Neural crest cell (in vitro differentiated cells): ENCODE results near the gene FMN1. TPM values are rescaled to one million over a fixed set of nuclear protein-coding genes. Genes with fewer than 3 reads are reported as not detected.

ENCODE experiments used
- DNase-seq: peaks from one replicate; pipeline ENCODE4 v3.0.0; 2021; ENCODE audit warnings: low read depth, mixed read lengths, low spot score
- H3K27ac Mint-ChIP-seq: one replicate; pipeline ENCODE4 v1.8.0; 2021; ENCODE audit warnings: mild to moderate bottlenecking, mixed read lengths; ENCODE audit not compliant: unreplicated experiment
- H3K27me3 Mint-ChIP-seq: 2 replicates; pipeline ENCODE4 v1.8.0; 2021; ENCODE audit warnings: low read depth, mild to moderate bottlenecking, mixed read lengths
- H3K36me3 Mint-ChIP-seq: 2 replicates; pipeline ENCODE4 v1.8.0; 2021; ENCODE audit warnings: low read depth, mild to moderate bottlenecking, mixed read lengths
- H3K4me1 Mint-ChIP-seq: 2 replicates; pipeline ENCODE4 v1.8.0; 2021; ENCODE audit warnings: mixed read lengths
- H3K4me3 Mint-ChIP-seq: one replicate; pipeline ENCODE4 v1.8.0; 2021; ENCODE audit warnings: mild to moderate bottlenecking, mixed read lengths
- H3K9me3 Mint-ChIP-seq: 2 replicates; pipeline ENCODE4 v1.8.0; 2021; ENCODE audit warnings: mixed read lengths
- total RNA-seq: library from RNA; stranded (reverse); gene quantifications from 2 replicates; pipeline ENCODE4 v1.2.1, GENCODE V29; 2021
- TF ChIP-seq, protein P1 (sequence below): fragments of 200-600 bp; sonication (generic); conservative IDR thresholded peaks from 2 replicates; pipeline ENCODE4 v1.5.0; 2021; ENCODE audit warnings: antibody characterized with exemption, mild to moderate bottlenecking

The FMN1 gene
- total RNA-seq, 1 donor from 2014 or later: 0.70 TPM

DNA sequence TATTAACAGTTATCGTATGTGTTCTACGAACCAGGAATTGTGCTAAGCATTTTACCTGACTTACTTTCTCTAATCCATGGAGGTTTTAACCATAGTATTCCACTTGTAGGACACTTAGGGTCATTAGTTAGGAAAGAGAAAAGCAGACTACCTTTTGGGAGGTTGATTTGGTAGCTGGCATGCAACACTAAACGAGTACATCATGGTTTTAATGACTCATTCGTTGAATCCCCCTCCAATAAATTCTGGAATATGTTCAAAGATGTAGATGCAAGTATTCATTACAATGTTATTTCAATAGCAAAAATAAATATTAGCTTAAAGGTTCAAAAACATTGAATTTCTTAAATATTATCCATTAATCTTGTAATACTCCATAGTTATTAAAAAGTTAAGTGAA, 162.5 kb downstream of the FMN1 start:
- no peak for DNase-seq
- H3K9me3 Mint-ChIP-seq: peaks cover 13% of the 10 kb centered on the region
- no peaks in the 10 kb centered on the region for H3K27me3 Mint-ChIP-seq
- H3K36me3 Mint-ChIP-seq: peaks cover 2% of the 10 kb centered on the region
- no peak overlapping the region for H3K27ac Mint-ChIP-seq
- TF ChIP-seq, protein P1, sequence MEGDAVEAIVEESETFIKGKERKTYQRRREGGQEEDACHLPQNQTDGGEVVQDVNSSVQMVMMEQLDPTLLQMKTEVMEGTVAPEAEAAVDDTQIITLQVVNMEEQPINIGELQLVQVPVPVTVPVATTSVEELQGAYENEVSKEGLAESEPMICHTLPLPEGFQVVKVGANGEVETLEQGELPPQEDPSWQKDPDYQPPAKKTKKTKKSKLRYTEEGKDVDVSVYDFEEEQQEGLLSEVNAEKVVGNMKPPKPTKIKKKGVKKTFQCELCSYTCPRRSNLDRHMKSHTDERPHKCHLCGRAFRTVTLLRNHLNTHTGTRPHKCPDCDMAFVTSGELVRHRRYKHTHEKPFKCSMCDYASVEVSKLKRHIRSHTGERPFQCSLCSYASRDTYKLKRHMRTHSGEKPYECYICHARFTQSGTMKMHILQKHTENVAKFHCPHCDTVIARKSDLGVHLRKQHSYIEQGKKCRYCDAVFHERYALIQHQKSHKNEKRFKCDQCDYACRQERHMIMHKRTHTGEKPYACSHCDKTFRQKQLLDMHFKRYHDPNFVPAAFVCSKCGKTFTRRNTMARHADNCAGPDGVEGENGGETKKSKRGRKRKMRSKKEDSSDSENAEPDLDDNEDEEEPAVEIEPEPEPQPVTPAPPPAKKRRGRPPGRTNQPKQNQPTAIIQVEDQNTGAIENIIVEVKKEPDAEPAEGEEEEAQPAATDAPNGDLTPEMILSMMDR: no peak
- no peak overlapping the region for H3K4me3 Mint-ChIP-seq
- H3K4me1 Mint-ChIP-seq: no peaks in the 10 kb centered on the region

DNA sequence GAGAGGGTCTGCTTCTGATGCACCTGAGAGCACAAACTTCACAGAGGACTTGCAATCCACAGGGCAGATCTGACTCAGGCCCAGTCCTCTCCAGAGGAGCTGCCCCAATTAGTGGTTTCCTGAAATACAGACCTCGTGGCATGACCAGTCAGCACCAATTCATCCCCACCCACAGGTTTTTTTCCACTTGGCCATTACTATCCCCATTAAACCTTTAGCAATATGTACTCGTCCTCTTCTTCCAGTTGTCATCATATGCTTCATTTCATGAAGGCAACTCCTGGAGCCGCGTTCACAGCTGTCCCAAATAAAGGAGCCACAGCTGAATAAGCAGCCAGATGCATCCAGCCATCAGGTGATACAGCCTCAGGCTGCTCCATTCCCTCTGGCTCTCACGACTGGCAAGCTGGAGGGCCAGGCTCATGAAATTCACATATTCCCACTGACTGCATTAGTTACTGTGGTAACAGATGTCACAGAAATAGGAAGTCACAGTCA, 163.1 kb downstream of the FMN1 start:
- no peak for DNase-seq
- Mint-ChIP-seq H3K27me3 (no peaks in the 10 kb centered on the region), H3K9me3 (peaks cover 13% of the 10 kb centered on the region), H3K36me3 (peaks cover 2% of the 10 kb centered on the region), H3K4me3 (no peak overlapping the region), H3K27ac (no peak overlapping the region), H3K4me1 (no peaks in the 10 kb centered on the region)
- TF ChIP-seq, protein P1: no peak

DNA sequence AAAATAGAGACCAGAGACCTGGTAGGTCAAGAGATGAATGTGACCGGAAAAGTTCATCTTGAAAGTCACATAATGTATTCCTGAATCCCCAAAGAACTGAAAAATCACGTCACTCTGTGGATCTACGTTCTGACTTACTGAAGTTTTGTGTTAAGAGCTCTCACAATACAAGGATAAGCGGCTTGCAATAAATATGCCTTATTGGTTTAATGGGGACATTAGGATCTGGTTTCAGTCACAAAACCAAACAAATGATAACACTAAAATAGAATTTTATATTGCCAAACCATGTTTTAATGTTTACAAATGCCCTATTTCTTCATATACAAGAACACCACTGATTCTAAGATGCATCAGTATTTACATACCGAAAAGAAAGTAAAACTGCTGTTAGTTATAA, 164.2 kb downstream of the FMN1 start:
- no peaks in the 10 kb centered on the region for H3K4me1 Mint-ChIP-seq
- peaks cover 2% of the 10 kb centered on the region for H3K36me3 Mint-ChIP-seq
- no peak overlapping the region for H3K4me3 Mint-ChIP-seq
- H3K27me3 Mint-ChIP-seq: no peaks in the 10 kb centered on the region
- H3K9me3 Mint-ChIP-seq: peaks cover 13% of the 10 kb centered on the region
- H3K27ac Mint-ChIP-seq: no peak overlapping the region
- no peak for DNase-seq
- TF ChIP-seq, protein P1: no peak

DNA sequence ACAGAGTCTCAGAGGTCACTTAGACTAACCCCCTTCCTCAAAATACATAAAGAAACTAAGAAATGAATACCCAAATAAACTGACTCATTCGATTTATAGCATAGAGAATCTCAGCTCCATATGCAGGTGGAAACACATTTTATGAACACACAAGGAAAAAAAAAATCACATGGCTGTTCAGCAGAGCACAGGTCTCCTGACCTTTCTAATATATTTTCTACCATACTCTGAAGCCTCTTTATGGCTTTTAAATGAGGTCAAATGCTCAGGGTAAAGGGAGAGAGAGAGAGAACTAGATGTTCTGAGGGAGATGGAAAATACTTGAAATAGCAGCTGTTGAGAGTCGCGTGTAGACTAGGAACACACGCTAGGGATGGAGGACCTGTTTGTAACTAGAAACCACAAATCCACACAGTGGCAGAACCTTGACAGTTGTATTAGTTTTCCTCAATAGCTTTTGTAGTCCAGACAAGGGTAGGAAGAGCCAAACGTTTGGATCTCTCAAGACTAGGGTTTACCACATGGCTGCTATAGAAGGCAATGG, 165.3 kb downstream of the FMN1 start:
- TF ChIP-seq, protein P1: no peak
- H3K4me3 Mint-ChIP-seq: no peak overlapping the region
- H3K27ac Mint-ChIP-seq: no peak overlapping the region
- no peak for DNase-seq
- H3K4me1 Mint-ChIP-seq: no peaks in the 10 kb centered on the region
- H3K36me3 Mint-ChIP-seq: peaks cover 2% of the 10 kb centered on the region
- no peaks in the 10 kb centered on the region for H3K27me3 Mint-ChIP-seq
- peaks cover 10% of the 10 kb centered on the region for H3K9me3 Mint-ChIP-seq

DNA sequence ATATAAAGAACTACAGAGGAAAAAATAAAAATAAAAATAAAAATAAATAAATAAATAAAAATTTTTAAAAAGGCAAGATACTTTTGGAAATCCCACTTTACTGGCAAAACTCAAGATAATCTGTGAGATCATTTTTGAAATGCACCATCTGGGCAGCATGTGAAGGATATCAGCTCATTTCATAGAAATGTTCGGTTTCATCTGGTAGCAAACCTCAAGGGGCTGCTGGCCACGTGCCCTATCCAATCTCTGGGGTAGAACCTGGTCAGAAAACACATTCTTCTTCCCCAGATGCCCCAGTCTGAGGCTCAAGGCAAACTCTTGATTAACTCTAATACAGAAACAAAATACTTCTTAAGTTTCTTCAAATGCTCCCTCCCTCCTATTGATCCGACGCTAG, 166.0 kb downstream of the FMN1 start:
- Mint-ChIP-seq H3K4me1 (no peaks in the 10 kb centered on the region), H3K4me3 (no peak overlapping the region), H3K9me3 (peaks cover 4% of the 10 kb centered on the region), H3K27me3 (no peaks in the 10 kb centered on the region), H3K27ac (no peak overlapping the region), H3K36me3 (peaks cover 2% of the 10 kb centered on the region)
- no peak for DNase-seq
- TF ChIP-seq, protein P1: no peak
